ENCODE results near the gene LCMT2. TPM values are rescaled to one million over a fixed set of nuclear protein-coding genes. Genes with fewer than 3 reads are reported as not detected.
A peak's percentile ranks its signal among the peaks of the same experiment; 100 is the strongest.
"Not testable (repeated sequence)": the region's sequence is repeated elsewhere in the genome, so short reads cannot be mapped to it uniquely, and the experiment has no call there.

The LCMT2 gene
- polyA plus RNA-seq, 4 donors: 9.2 to 13.8 (median 13.2) TPM

DNA sequence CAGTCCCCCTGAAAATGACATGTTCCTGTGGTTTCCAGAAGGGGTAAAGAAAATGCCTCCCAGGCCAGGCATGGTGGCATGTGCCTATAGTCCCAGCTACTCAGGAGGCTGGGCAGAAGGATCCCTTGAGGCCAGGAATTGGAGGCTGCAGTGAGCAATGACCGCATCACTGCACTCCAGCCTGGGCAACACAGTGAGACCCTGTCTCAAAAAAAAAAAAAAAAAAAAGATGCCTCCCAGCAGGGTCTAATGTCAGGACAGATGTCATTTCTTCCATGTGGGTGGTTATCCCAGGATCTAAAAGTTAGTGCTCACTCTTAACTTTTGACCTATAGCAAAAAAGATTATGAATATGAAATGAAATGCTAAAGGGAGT is 13.4 kb downstream of the LCMT2 start:
- no peak for DNase-seq (ENCODE audit: low read depth in 4 of 4, low spot score in 3 of 4)

DNA sequence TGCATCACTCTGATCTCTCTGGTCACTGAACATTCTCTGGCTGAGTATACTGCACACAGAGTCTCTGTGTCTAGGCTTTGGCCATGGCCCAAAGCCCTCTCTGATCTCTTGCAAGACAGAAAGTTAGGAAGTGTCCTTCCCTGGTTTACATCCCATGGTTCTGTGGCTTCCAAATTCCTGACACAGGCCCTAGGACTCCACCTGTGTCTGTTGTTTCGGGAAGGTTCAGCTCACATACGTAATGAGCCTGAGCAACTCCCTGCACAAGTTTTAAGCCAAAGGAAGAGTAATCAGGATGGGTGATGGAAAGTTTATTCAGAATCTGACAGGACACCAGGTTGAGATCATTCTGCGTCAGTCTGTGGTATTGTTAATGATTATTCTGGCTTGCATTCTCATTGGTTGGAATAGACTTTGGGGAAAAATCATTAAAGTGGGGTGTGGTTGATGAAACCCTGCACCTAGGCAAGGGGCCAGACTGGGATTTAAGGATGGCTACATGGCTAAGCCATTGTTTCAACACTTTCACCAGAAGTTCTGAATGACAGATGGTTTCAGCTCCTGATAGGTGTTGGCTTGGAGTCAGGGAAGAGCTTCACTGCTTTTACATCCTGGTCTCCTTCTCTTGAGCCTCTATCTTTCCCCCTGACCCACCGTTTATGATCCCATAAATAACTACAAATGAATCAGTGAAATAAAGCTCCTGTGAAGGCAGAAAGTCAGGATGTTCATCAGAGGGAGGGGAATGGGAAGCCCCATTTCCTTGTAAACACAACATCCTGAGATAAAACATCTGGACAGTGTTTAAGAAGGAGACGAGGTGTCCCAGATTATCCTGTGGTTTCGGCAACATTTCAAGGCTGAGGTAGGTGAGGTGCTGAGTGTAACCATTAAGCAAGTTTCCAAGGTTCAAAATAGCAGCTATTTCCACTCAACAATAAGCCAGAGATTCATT is 14.1 kb downstream of the LCMT2 start:
- no peak for DNase-seq (ENCODE audit: low read depth in 4 of 4, low spot score in 3 of 4)

DNA sequence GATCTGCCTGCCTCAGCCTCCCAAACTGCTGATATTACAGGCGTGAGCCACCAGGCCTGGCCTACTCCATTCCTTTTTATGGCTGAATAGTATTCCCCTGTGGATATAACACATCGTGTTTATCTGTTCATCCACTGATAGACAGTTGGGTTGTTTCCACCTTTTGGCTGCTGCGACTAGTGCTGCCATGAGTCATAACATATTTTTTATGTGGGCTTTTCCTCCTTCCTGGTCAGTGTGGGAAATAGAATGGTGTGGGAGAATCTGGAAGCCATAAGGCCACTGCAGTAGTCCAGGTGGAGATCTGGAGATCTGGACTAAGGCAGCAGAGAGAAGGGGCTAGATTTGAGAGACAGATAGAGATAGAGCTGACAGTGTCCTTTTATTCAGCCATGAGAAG is 16.2 kb downstream of the LCMT2 start:
- no peak for DNase-seq (ENCODE audit: low read depth in 4 of 4, low spot score in 3 of 4)

DNA sequence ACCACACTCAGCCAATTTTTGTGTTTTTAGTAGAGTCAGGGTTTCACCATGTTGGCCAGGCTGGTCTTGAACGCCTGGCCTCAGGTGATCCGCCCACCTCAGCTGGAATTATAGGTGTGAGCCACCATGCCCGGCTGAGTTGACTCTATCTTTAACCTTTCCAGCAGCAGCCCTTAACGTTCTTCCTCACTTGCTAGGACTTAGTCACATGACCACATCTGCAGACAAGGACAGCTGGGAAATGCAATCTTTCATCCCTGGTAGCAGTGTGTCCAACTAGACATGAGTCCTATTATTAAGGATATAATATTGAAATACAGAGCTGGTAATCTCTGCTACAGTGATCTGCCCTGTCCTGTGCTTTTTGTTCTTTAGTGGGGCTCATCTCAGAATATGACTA is 18.0 kb downstream of the LCMT2 start:
- no peak for DNase-seq (ENCODE audit: low read depth in 4 of 4, low spot score in 3 of 4)

DNA sequence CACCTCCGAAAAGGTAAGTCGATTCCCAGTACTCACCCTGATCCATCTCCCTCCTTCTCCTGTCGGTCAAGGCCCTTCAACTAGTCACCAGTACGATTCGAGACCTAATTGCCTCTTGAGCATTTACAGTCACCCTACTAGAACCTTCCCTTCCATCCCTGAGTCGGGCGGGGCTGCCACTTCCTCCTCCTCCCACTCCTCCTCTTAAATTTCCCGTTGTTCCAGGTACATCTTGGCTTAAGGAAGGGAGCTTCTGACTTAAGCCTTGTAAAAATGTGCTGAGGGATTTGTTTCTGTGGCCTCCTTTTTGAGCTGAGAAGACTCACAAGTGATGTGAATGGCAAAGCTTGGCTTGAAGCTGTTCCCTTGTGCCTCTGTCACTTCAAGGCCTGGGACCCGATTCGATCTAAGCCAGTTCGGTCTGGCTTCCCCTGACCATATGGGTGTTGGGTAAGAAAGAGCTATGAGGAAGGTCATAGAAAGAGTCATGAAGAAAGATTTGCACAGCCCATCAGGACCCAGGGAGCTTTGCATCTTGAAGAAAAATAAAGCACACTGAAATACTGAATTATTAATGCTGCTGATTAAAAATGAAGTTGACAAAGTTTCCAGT is 28.1 kb downstream of the LCMT2 start, which contains the start of gene TGM7:
Gene TGM7 (minus strand): TSS at position 51 of the 613 bp plus-strand sequence.
- no peak for DNase-seq (ENCODE audit: low read depth in 4 of 4, low spot score in 3 of 4)

DNA sequence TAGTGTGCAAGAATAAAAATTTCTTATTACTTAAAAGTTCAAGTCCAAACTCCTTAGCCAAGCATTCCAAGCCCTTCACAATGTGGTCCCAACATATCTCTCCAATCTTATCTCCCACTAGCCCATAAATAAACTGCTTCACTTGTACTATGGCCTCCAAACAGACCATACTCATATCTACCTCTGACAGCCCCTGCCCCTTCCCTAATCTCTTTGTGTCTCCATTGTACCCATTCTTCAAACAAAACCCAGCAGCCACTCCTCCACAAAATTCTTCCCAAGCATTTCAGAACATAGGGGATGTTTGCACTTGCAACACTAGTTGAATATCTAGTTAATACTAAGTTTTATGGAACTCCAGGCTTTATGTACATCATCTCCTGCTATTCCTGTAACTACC is 30.5 kb downstream of the LCMT2 start:
- no peak for DNase-seq (ENCODE audit: low read depth in 4 of 4, low spot score in 3 of 4)

DNA sequence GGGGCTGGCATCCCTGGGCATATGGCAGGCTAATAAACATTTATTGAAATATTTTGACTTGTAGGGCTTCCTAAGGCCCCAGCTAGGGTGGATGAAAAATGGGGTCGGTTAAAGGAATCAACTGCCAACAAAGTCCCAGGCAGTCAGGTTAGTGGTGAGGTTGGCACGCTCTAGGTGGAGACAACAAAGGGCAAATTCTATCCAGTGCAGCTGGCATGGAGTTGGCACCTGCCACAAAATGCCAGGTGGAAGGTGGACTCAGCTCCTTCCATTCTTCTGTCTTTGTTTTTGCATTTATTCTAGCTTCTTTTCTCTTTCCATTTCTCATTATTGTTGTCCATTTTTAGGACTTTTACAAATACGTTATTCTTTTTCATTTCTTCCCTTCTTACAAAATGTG is 31.0 kb downstream of the LCMT2 start:
- no peak for DNase-seq (ENCODE audit: low read depth in 4 of 4, low spot score in 3 of 4)

DNA sequence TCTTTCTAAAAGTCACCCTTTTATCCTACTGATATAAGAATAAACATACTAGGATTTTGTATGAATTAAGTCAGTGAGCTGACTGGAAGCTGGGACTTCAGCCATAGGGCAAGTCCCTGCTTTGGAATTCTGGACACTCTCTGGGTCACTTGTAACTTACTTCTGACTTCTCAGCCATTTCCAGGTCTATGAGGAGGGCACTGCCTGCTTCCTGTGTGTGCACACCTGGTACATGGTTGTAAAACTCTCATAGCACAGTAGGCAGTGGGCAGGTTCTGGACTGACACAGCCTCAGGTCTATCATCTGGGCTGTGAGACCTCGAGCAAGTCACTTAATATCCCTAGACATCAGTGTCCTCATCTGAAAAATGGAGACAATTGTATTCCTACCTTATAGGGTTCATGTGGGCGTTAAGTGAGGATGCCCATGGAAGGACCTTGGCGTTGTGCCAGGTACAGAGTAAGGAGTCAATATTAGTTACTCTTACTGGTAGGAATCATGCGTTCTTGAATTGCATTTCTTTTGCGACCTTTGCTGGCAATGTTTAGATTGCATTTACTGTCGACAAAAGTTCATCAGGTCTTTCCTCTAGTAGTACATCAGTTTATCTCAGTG is 36.2 kb downstream of the LCMT2 start:
- no peak for DNase-seq (ENCODE audit: low read depth in 4 of 4, low spot score in 3 of 4)

DNA sequence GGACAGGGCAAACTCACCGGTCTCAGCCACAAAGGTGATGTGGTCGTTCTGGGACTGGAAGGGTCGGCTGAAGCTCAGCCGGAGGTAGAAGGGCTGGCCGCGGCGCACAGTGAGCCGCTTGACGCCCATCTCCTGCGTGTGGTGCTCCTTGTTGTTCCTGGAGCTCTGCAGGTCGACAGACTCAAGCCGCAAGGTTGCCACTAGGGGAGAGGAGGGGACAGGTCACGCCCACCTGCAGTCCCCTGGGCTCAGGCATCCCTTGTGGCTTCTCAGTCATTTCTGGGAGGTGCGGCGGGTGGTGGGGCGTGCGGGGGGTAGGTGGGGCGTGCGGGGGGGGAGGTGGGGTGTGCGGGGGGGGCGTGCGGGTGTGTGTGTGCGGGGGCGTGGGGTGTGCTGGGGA is 36.9 kb downstream of the LCMT2 start:
- DNase-seq (ENCODE audit: low read depth in 4 of 4, low spot score in 3 of 4): no peak

DNA sequence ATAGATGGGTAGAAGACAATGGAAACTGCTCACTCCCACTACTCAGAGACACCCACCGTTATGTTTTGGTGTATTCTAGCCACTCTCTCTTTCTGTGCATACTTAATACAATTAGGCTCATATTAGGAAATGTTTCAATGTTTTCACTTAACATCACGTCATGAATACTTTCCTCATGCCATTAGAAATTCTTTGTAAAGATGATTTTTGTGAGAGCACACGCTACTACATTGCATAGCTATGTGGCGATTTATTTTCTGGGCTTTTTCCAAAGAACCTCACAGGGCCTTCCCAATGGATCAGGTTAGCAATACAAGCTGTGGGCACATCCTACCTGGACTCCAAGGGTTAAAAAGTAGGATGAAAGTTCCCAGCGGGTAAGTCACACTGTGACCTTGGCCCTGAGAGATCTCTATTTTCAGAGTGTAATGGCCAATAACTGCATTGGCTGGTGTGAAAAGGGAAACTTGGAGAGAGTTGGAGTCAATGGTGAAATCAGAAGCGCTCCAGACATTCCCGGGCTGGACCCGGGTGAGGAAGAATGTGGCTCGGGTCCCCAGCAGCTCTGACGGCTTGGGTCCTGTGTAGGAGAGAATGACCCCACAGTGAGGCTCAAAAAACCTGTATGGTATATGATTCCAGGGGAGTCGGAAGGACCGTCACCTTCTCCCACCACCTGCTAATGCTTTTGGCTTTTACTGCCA is 37.8 kb downstream of the LCMT2 start:
- no peak for DNase-seq (ENCODE audit: low read depth in 4 of 4, low spot score in 3 of 4)

DNA sequence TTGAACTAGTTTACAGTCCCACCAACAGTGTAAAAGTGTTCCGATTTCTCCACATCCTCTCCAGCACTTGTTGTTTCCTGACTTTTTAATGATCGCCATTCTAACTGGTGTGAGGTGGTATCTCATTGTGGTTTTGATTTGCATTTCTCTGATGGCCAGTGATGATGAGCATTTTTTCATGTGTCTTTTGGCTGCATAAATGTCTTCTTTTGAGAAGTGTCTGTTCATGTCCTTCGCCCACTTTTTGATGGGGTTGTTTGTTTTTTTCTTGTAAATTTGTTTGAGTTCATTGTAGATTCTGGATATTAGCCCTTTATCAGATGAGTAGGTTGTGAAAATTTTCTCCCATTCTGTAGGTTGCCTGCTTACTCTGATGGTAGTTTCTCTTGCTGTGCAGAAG is 40.7 kb downstream of the LCMT2 start:
- DNase-seq (ENCODE audit: low read depth in 4 of 4, low spot score in 3 of 4): not testable (repeated sequence)

DNA sequence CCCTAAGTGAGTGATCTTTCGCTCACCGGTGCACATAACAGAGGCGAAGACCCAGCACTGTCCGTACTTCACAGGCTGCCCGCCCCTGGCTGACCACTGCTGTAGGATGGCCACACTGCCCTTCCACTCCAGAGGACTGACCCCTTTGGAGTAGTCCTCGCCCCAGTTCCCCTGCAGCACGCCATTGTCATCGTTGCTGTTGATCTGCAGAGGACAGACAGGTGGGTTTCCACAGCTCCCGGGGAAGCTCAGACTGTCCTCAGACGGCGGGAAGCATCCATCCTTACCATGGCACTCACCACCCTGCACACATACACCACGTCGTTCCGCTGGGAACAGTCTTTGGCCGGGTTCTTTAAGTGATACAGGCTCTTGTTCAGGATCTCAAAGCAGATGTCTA is 43.1 kb downstream of the LCMT2 start:
- DNase-seq (ENCODE audit: low read depth in 4 of 4, low spot score in 3 of 4): no peak

DNA sequence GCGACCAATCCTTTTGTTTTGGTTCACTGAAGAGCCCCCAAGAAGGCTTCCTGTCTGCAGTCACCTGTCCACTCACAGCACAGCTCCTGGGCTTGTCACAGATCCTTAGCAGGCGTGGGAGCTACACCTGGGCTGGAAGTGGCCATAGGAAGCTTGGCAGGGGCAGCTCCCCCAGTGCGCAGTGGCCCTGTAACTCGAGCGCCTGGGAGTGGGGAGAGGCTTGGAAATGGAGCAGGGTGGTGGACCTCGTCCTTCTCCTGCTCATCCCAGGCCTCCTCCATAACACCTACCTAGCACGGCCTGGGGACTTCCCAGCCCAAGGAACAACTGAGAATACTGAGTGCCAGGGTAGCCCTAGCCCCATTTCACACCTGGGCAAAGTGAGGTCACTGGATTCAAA is 44.3 kb downstream of the LCMT2 start:
- no peak for DNase-seq (ENCODE audit: low read depth in 4 of 4, low spot score in 3 of 4)

DNA sequence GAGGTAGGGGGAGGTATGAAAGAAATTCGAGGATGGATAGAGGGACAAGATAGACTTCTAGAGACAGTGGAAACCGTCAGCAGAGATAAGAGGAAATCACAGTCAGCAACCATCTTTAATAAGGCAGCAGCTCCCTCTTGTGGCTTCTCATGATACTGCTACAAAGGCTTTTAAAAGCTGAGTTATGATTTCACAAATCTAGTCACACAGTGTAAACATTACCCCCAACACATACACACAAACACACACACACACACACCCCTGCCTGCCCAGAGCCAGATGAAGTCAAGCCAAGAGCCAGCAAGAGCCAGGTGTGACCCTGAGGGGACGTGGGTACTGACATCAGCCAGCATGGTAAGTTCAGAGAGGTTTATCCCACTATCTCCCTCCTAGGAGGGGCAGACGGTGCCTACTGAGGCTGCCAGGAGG is 44.8 kb downstream of the LCMT2 start:
- peak; percentile 12 to 37 (median 34) for DNase-seq (ENCODE audit: low read depth in 4 of 4, low spot score in 3 of 4)

DNA sequence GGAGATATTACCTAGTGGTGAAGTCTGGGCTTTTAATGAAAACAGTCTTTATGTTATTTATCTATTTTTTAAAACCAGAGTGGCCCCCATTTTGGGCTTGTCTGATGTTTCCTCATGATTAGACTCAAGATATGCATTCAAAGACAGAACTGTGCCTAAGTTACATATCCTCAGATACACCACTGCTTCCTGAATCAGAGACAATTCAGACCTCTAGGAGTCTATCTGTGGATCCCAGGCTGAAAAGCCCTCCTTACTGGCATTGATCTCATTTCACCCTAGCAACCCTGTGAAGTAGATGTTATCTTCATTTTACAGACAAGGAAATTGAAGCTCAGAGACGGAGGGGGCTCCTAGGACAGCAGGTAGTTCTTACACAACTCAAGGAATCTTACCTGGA is 46.8 kb downstream of the LCMT2 start:
- DNase-seq (ENCODE audit: low read depth in 4 of 4, low spot score in 3 of 4): no peak

DNA sequence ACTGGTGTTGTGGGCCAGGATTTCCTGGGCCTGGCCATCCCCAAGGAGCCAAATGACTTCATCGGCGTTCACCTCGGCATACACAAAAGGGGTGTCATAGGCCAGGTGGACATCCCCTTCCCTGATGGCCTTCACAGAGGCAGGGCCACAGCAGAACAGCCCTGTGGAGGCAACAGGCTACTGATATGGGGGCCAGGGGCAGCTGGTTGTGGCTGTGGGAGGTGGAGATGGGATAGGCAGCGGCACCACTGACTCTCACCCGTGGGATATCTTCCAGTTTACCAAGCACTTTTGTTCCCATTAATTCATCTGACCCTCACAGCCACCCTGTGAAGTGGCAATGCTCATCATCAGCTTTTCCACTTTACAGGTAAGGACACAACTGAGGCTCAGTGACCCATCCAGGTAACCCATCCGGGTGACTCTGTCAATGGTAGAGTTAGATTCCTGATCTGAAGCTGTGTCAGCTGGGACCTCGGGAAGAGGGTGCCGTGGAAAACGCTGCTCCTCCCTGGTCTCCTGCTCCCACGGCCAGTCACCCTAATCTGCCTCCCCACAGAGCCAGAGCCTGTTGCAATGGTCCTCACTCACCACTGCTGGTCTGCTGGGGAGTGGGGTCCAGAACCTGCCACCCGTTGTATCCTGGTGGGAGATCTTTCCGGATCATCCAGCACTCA is 48.3 kb downstream of the LCMT2 start:
- no peak for DNase-seq (ENCODE audit: low read depth in 4 of 4, low spot score in 3 of 4)

DNA sequence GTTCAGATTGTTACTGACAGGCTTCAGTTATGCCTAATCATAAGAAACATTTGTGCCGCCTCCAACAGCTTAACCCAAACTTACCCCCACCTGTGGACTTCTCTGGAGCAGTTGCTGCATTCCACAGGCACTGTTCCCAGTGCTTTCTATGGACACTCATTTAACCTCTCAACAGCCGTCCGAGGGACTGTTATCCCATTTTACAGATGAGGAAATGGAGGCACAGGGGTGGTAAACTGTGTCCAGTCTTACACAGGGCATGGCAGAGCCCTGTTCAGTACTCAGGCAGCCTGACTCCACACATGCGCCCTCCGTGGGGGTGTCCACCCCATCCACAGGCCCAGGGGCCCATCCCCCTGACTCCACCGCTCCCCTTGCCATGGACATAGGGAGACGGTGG is 49.4 kb downstream of the LCMT2 start:
- DNase-seq (ENCODE audit: low read depth in 4 of 4, low spot score in 3 of 4): no peak

DNA sequence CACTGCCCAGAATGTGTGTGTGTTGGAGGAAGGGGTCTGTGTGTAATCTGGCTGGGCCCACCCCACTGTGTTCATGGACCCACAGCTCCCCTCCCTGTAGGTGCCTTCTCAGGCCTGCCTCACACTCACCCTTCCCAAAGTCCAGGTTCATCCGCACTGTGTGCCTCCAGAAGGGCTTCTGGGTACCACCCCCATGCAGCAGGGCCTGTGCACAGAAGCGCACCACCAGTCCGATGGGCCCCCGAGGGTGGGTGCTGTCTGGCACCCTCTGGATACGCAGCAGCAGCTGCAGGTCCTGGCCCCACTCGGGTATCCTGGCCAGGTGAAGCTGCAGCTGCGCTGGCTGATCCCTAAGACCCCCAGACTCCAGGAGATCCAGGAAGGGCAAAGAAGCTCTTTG is 50.9 kb downstream of the LCMT2 start:
- DNase-seq (ENCODE audit: low read depth in 4 of 4, low spot score in 3 of 4): no peak

DNA sequence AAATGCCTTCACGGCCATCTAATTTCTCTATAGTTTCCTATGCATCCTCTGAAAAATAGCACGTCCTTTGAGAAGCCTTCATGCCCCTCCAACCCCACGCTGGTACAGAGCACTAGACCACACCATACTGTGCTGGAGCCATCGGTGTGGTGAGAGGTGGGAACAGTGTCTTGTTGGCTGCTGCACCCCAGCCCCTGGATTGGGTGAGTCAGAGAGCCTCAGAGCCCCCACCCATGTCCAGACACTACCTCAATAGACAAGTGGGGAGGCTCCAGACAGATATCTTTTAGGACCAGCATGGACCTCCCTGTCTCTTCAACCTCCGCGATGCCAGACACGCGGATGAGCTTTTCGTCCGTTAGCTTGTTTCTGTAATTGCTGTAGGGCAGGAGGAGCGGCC is 51.5 kb downstream of the LCMT2 start:
- no peak for DNase-seq (ENCODE audit: low read depth in 4 of 4, low spot score in 3 of 4)

DNA sequence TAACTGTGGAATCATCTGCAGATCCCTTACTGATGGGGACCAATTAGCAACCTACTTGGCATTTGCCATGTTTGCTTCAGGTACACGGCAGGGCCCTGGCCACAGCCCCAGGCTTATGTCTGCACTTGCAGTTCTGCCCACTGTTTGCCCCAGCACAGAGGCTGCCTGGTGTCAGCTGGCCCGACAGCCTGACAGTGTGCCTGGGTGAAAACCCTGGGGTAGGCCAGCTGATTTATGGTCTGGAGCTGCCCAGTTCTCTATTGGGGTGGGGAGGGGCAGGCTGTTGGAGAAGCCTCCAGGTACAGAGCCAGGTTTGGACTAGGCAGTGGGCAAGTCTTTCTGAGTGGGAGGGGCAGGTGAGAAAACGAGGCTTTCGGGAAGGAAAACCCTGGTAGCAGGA is 52.5 kb downstream of the LCMT2 start:
- DNase-seq (ENCODE audit: low read depth in 4 of 4, low spot score in 3 of 4): no peak
